NCI-H128 (cell line): ENCODE measurements around the gene KIF5B.
"Not testable (repeated sequence)": the region's sequence is repeated elsewhere in the genome, so short reads cannot be mapped to it uniquely, and the experiment has no call there.

Experiments
- DNase-seq: peaks from one replicate; lab custom pipeline; 2025; ENCODE audit not compliant: unreplicated experiment; lab: John Stamatoyannopoulos, UW

The KIF5B gene

GRCh38 chr10:32060347-32060746 is 4.1 kb upstream of the KIF5B start:
- no peak for DNase-seq

GRCh38 chr10:32059472-32059871 is 3.2 kb upstream of the KIF5B start:
- no peak for DNase-seq

- DNase-seq: no peak
These were observed 779 bp upstream of the KIF5B start for GRCh38 chr10:32057036-32057372.

- peak; percentile 31 for DNase-seq
These were observed 618 bp downstream of the KIF5B start for GRCh38 chr10:32055478-32056135.

- DNase-seq: no peak
These were observed 2.1 kb downstream of the KIF5B start for GRCh38 chr10:32054094-32054493.

GRCh38 chr10:32053392-32053791 is 2.8 kb downstream of the KIF5B start:
- DNase-seq: not testable (repeated sequence)

GRCh38 chr10:32051926-32052325 is 4.3 kb downstream of the KIF5B start:
- DNase-seq: no peak

- DNase-seq: no peak
These were observed 6.0 kb downstream of the KIF5B start for GRCh38 chr10:32050177-32050576.

- no peak for DNase-seq
These were observed 7.1 kb downstream of the KIF5B start for GRCh38 chr10:32049113-32049512.

GRCh38 chr10:32048282-32048681 is 7.9 kb downstream of the KIF5B start:
- DNase-seq: no peak

- no peak for DNase-seq
These were observed 8.3 kb downstream of the KIF5B start for GRCh38 chr10:32047881-32048280.

- no peak for DNase-seq
These were observed 10.1 kb downstream of the KIF5B start for GRCh38 chr10:32046151-32046550.

GRCh38 chr10:32042730-32043129 is 13.5 kb downstream of the KIF5B start:
- DNase-seq: not testable (repeated sequence)

GRCh38 chr10:32041290-32042028 is 14.8 kb downstream of the KIF5B start:
- no peak for DNase-seq

GRCh38 chr10:32039734-32040133 is 16.5 kb downstream of the KIF5B start:
- no peak for DNase-seq

- DNase-seq: no peak
These were observed 17.4 kb downstream of the KIF5B start for GRCh38 chr10:32038777-32039176.

- DNase-seq: no peak
These were observed 19.3 kb downstream of the KIF5B start for GRCh38 chr10:32036922-32037321.

- no peak for DNase-seq
These were observed 21.2 kb downstream of the KIF5B start for GRCh38 chr10:32035038-32035437.

GRCh38 chr10:32033171-32033570 is 23.1 kb downstream of the KIF5B start:
- DNase-seq: no peak

- DNase-seq: no peak
These were observed 24.3 kb downstream of the KIF5B start for GRCh38 chr10:32031920-32032319.

- DNase-seq: no peak
These were observed 24.8 kb downstream of the KIF5B start for GRCh38 chr10:32031424-32031823.

- no peak for DNase-seq
These were observed 27.5 kb downstream of the KIF5B start for GRCh38 chr10:32028710-32029109.

GRCh38 chr10:32023264-32023663 is 33.0 kb downstream of the KIF5B start:
- no peak for DNase-seq
